ENCODE measurements around the gene UVRAG. TPM values are rescaled to one million over a fixed set of nuclear protein-coding genes. Genes with fewer than 3 reads are reported as not detected.

The UVRAG gene
- total and polyA plus RNA-seq, 2 of the 13 experiments (the other 11 are each of a cell fraction or from before 2014, with no cell fraction given), result 9.7 to 17.3 TPM

GRCh38 chr11:75782540-75783263 lies 32.3 kb upstream of the UVRAG start (continued):
- TF ChIP-seq SKIL (CRISPR knock-in tag; IDR thresholded peaks at IDR 0.05; ENCODE audit: borderline replicate concordance), result no peak
- TF ChIP-seq PAX8 (CRISPR knock-in tag; IDR thresholded peaks at IDR 0.05; ENCODE audit: borderline replicate concordance), result no peak
- TF ChIP-seq SIX1 (CRISPR knock-in tag; IDR thresholded peaks at IDR 0.05; ENCODE audit: borderline replicate concordance), result peak; percentile 70; the same call in 1 of the 2 replicates
- no peak for TF ChIP-seq MLLT10 (CRISPR knock-in tag; IDR thresholded peaks at IDR 0.05)
- TF ChIP-seq EP300 (IDR thresholded peaks at IDR 0.05; ENCODE audit: low read depth in 2 of 2, low read length in 2 of 2), result peak in 1 of 2 experiments; percentile 74; a peak in 2 of 4 replicates
- TF ChIP-seq EP300 (CRISPR knock-in tag; IDR thresholded peaks at IDR 0.05; ENCODE audit: borderline replicate concordance), result peak; percentile 26; the same call in 1 of the 2 replicates
- no peak for TF ChIP-seq ZNF670 (CRISPR knock-in tag; IDR thresholded peaks at IDR 0.05; ENCODE audit: borderline replicate concordance)
- TF ChIP-seq ZNF563 (CRISPR knock-in tag; IDR thresholded peaks at IDR 0.05), result 0 out of 2 replicates have a peak, but pooled peaks have one; percentile 24
- no peak for TF ChIP-seq SCMH1 (CRISPR knock-in tag; IDR thresholded peaks at IDR 0.05; ENCODE audit: borderline replicate concordance)
- no peak for TF ChIP-seq ARID3A (IDR thresholded peaks at IDR 0.05; ENCODE audit: low read depth, low read length)
- no peak for TF ChIP-seq ZNF552 (CRISPR knock-in tag; IDR thresholded peaks at IDR 0.05; ENCODE audit: borderline replicate concordance)
- TF ChIP-seq NPAS2 (CRISPR knock-in tag; IDR thresholded peaks at IDR 0.05; ENCODE audit: borderline replicate concordance), result no peak
- TF ChIP-seq ZNF24 (IDR thresholded peaks at IDR 0.05), result no peak
- no peak for TF ChIP-seq ZNF260 (CRISPR knock-in tag; IDR thresholded peaks at IDR 0.05; ENCODE audit: borderline replicate concordance, low read depth)
- TF ChIP-seq ZNF383 (CRISPR knock-in tag; IDR thresholded peaks at IDR 0.05; ENCODE audit: borderline replicate concordance), result no peak
- no peak for TF ChIP-seq PHF5A (CRISPR knock-in tag; IDR thresholded peaks at IDR 0.05; ENCODE audit: low read depth, unreplicated experiment)
- peak; percentile 82 for TF ChIP-seq PHF21A (CRISPR knock-in tag; IDR thresholded peaks at IDR 0.05)
- TF ChIP-seq BORCS8-MEF2B (CRISPR knock-in tag; IDR thresholded peaks at IDR 0.05), result 0 out of 2 replicates have a peak, but pooled peaks have one; percentile 8
- TF ChIP-seq, protein P1, sequence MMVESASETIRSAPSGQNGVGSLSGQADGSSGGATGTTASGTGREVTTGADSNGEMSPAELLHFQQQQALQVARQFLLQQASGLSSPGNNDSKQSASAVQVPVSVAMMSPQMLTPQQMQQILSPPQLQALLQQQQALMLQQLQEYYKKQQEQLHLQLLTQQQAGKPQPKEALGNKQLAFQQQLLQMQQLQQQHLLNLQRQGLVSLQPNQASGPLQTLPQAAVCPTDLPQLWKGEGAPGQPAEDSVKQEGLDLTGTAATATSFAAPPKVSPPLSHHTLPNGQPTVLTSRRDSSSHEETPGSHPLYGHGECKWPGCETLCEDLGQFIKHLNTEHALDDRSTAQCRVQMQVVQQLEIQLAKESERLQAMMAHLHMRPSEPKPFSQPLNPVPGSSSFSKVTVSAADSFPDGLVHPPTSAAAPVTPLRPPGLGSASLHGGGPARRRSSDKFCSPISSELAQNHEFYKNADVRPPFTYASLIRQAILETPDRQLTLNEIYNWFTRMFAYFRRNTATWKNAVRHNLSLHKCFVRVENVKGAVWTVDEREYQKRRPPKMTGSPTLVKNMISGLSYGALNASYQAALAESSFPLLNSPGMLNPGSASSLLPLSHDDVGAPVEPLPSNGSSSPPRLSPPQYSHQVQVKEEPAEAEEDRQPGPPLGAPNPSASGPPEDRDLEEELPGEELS (CRISPR knock-in tag; IDR thresholded peaks at IDR 0.05), result peak; percentile 43
- no peak for TF ChIP-seq ZC3H13 (CRISPR knock-in tag; IDR thresholded peaks at IDR 0.05)
- TF ChIP-seq SATB2 (CRISPR knock-in tag; IDR thresholded peaks at IDR 0.05), result no peak
- no peak for TF ChIP-seq ZNF446 (CRISPR knock-in tag; IDR thresholded peaks at IDR 0.05)
- TF ChIP-seq NR2F1 (CRISPR knock-in tag; IDR thresholded peaks at IDR 0.05), result peak in 1 of 2 experiments; percentile 33; a peak in 2 of 4 replicates

Data from HepG2 (cell line).